Measurements from ENCODE around the gene APLF.

Gene APLF

GRCh38 chr2:68471385-68471784 lies 4.0 kb downstream of the APLF start:
- H3K9ac ChIP-seq: no peak overlapping the region
- no peaks in the 10 kb centered on the region for H3K79me2 ChIP-seq
- no peak overlapping the region for H2AFZ ChIP-seq
- peaks cover 3% of the 10 kb centered on the region for H3K4me1 ChIP-seq
- no peak overlapping the region for H3K4me2 ChIP-seq (ENCODE audit: low read length)
- H3K27me3 ChIP-seq (ENCODE audit: control insufficient read depth, insufficient read depth, low read length): no peaks in the 10 kb centered on the region
- no peak overlapping the region for H3K4me3 ChIP-seq (ENCODE audit: low read depth, low read length)
- no peak overlapping the region for H3K27ac ChIP-seq
- no peak for TF ChIP-seq CTCF (IDR thresholded peaks at IDR 0.05)
- no peaks in the 10 kb centered on the region for H3K36me3 ChIP-seq (ENCODE audit: control insufficient read depth, insufficient read depth, low read length)
- no peaks in the 10 kb centered on the region for H3K9me3 ChIP-seq (ENCODE audit: control insufficient read depth, low read length)

GRCh38 chr2:68472796-68473414 lies 5.5 kb downstream of the APLF start:
- Histone ChIP-seq H3K27me3 (ENCODE audit: control insufficient read depth, insufficient read depth, low read length) (no peaks in the 10 kb centered on the region), H3K4me3 (ENCODE audit: low read depth, low read length) (no peak overlapping the region), H3K36me3 (ENCODE audit: control insufficient read depth, insufficient read depth, low read length) (no peaks in the 10 kb centered on the region), H3K9me3 (ENCODE audit: control insufficient read depth, low read length) (no peaks in the 10 kb centered on the region), H3K27ac (no peak overlapping the region), H2AFZ (no peak overlapping the region), H3K79me2 (no peaks in the 10 kb centered on the region), H3K4me2 (ENCODE audit: low read length) (no peak overlapping the region), H3K4me1 (no peaks in the 10 kb centered on the region), H3K9ac (no peak overlapping the region)
- no peak for TF ChIP-seq CTCF (IDR thresholded peaks at IDR 0.05)

DNA sequence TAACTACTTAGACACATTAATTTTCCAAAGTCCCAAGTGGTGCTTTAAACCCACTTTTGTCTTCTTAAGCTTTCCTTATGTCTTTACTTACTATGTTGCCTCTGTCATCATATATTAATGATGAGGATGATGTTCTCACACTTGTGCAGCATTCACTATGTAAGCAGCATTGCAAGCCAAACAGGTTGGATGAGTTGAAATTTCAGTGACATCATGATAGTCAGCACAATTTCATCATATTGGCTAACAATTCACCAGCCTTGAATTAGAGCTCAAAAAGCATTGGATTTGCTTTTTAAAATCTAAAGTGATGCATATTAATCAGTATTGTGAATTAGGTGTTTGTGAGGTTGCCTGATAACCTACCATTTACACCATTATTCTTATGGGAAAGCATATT lies 7.7 kb downstream of the APLF start:
- Histone ChIP-seq H3K4me2 (ENCODE audit: low read length) (no peak overlapping the region), H3K79me2 (no peaks in the 10 kb centered on the region), H2AFZ (no peak overlapping the region), H3K9ac (no peak overlapping the region), H3K9me3 (ENCODE audit: control insufficient read depth, low read length) (no peaks in the 10 kb centered on the region), H3K36me3 (ENCODE audit: control insufficient read depth, insufficient read depth, low read length) (no peaks in the 10 kb centered on the region), H3K27me3 (ENCODE audit: control insufficient read depth, insufficient read depth, low read length) (no peaks in the 10 kb centered on the region), H3K4me3 (ENCODE audit: low read depth, low read length) (no peak overlapping the region), H3K4me1 (no peaks in the 10 kb centered on the region), H3K27ac (no peak overlapping the region)
- no peak for TF ChIP-seq CTCF (IDR thresholded peaks at IDR 0.05)

DNA sequence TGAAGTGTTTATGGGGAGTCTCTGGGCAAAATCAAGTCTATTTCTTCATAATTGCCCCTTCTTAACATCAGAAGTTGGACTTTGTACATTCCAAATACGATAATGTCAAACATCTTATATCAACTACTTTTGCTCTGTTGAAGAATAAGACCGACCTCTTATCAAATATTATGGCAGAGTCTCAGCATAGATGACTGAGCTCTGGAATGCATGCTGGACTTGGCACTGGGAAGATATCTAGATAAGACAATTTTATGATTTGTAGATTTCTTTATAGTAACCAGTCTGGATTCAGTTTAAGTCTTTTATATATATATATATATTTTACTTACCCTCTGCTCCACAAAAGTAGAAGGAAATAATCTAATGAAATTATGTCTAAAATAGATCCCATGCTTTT lies 8.2 kb downstream of the APLF start:
- Histone ChIP-seq H3K9ac (no peak overlapping the region), H3K36me3 (ENCODE audit: control insufficient read depth, insufficient read depth, low read length) (no peaks in the 10 kb centered on the region), H3K27me3 (ENCODE audit: control insufficient read depth, insufficient read depth, low read length) (no peaks in the 10 kb centered on the region), H3K79me2 (no peaks in the 10 kb centered on the region), H3K4me1 (no peaks in the 10 kb centered on the region), H3K4me2 (ENCODE audit: low read length) (no peak overlapping the region), H3K4me3 (ENCODE audit: low read depth, low read length) (no peak overlapping the region), H3K9me3 (ENCODE audit: control insufficient read depth, low read length) (no peaks in the 10 kb centered on the region), H2AFZ (no peak overlapping the region), H3K27ac (no peak overlapping the region)
- no peak for TF ChIP-seq CTCF (IDR thresholded peaks at IDR 0.05)

DNA sequence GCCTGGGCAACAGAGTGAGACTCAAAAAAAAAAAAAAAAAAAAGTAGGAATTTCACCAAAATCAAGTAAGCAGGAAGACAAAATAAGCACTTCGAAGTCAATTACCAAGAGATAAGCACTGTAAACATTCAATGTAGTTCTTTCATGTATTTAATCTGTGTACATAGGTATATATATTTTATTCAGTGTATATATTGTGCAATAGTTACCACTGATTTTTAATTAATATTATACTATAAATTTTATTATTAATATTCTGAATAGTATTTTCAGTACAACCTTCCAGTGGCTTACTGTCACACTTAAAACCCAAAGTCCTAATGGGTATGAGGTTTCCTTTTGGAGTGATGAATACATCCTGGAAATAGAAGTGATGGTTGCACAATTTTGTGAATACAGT lies 9.1 kb downstream of the APLF start:
- TF ChIP-seq CTCF (IDR thresholded peaks at IDR 0.05): no peak

More for the DNA sequence above, 9.1 kb downstream of the APLF start:
- H3K4me1 ChIP-seq: no peaks in the 10 kb centered on the region
- no peaks in the 10 kb centered on the region for H3K79me2 ChIP-seq
- no peak overlapping the region for H3K9ac ChIP-seq
- H3K27ac ChIP-seq: no peak overlapping the region
- no peak overlapping the region for H3K4me2 ChIP-seq (ENCODE audit: low read length)
- no peak overlapping the region for H2AFZ ChIP-seq
- no peaks in the 10 kb centered on the region for H3K36me3 ChIP-seq (ENCODE audit: control insufficient read depth, insufficient read depth, low read length)
- no peaks in the 10 kb centered on the region for H3K9me3 ChIP-seq (ENCODE audit: control insufficient read depth, low read length)
- no peaks in the 10 kb centered on the region for H3K27me3 ChIP-seq (ENCODE audit: control insufficient read depth, insufficient read depth, low read length)
- H3K4me3 ChIP-seq (ENCODE audit: low read depth, low read length): no peak overlapping the region
